Measurements from ENCODE around the gene LRRC45. TPM values are rescaled to one million over a fixed set of nuclear protein-coding genes. Genes with fewer than 3 reads are reported as not detected.

The LRRC45 gene
- total and polyA plus RNA-seq, 2 donors (not counting 1 experiment from before 2014, with no cell fraction given), result 2.3 to 9.9 TPM

DNA sequence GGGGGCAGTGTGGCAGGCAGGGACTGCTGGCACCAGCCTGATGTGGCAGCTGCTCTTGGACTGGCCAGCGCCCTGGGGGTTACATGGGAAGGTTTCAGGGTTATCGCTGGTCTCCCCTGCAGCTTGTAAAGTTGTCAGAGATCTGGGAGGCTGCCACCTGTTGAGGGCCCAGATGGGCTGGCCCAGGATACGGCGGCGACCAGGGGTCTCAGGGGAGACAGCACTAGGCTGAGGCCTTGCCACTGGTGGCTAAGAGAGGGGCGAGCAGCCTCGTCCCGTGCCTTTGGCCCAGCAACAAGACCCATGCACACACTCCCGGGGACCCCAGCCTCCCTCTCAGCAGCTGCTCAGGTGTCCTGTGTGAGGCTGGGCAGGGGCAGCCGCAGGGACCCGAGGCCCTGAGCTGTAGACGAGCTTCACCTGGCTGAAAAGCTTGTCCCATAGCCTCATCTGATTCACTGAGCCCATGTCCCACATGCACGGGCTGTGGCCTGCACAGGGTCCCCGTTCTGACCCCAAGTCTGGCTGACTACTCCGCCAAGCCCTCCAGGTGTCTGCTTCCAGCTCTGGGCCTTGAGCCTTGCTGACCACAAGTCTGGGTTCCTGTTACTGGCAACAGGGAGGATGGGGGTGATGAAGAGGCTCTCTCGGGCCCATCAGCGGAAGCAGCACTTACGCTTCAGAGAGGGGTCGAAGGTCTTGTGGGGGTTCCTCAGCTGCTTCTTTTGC, 36.3 kb downstream of the LRRC45 start:
- no peaks in the 10 kb centered on the region for H3K4me1 ChIP-seq (ENCODE audit: control insufficient read depth, extremely low read depth, insufficient read depth, low read length)
- no peaks in the 10 kb centered on the region for H3K27me3 ChIP-seq (ENCODE audit: control insufficient read depth, insufficient read depth, low read length)
- no peaks in the 10 kb centered on the region for H3K79me2 ChIP-seq (ENCODE audit: control insufficient read depth, insufficient read depth, low read length)
- no peak overlapping the region for H3K4me3 ChIP-seq (replicated peaks in 1 of 4; ENCODE audit: control extremely low read depth in 1 of 4, insufficient read depth in 1 of 4, low read depth in 3 of 4, low read length in 4 of 4)
- H2AFZ ChIP-seq (ENCODE audit: low read length), result no peak overlapping the region
- no peak overlapping the region for H3K27ac ChIP-seq (ENCODE audit: insufficient read depth, low read length)
- no peak for DNase-seq (ENCODE audit: low read depth in 2 of 2)
- H3K36me3 ChIP-seq (ENCODE audit: control insufficient read depth, insufficient read depth, low read length), result peaks cover 58% of the 10 kb centered on the region
- H3K9ac ChIP-seq (ENCODE audit: insufficient read depth, low read length), result no peak overlapping the region
- no peak overlapping the region for H3K4me2 ChIP-seq (ENCODE audit: extremely low read depth, insufficient read depth, low read length)
- no peaks in the 10 kb centered on the region for H4K20me1 ChIP-seq (ENCODE audit: control insufficient read depth, extremely low read depth, insufficient read depth, low read length)
- no peak for TF ChIP-seq EZH2 (IDR thresholded peaks at IDR 0.05; ENCODE audit: low read length, missing control alignments)
- TF ChIP-seq, protein P1, sequence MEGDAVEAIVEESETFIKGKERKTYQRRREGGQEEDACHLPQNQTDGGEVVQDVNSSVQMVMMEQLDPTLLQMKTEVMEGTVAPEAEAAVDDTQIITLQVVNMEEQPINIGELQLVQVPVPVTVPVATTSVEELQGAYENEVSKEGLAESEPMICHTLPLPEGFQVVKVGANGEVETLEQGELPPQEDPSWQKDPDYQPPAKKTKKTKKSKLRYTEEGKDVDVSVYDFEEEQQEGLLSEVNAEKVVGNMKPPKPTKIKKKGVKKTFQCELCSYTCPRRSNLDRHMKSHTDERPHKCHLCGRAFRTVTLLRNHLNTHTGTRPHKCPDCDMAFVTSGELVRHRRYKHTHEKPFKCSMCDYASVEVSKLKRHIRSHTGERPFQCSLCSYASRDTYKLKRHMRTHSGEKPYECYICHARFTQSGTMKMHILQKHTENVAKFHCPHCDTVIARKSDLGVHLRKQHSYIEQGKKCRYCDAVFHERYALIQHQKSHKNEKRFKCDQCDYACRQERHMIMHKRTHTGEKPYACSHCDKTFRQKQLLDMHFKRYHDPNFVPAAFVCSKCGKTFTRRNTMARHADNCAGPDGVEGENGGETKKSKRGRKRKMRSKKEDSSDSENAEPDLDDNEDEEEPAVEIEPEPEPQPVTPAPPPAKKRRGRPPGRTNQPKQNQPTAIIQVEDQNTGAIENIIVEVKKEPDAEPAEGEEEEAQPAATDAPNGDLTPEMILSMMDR (conservative IDR thresholded peaks at IDR 0.05 in 1 of 2, IDR thresholded peaks at IDR 0.05 in 1 of 2; ENCODE audit: low read depth in 1 of 2, low read length in 2 of 2), result no peak
- H3K9me3 ChIP-seq (ENCODE audit: control insufficient read depth, insufficient read depth, low read depth, low read length), result no peaks in the 10 kb centered on the region

DNA sequence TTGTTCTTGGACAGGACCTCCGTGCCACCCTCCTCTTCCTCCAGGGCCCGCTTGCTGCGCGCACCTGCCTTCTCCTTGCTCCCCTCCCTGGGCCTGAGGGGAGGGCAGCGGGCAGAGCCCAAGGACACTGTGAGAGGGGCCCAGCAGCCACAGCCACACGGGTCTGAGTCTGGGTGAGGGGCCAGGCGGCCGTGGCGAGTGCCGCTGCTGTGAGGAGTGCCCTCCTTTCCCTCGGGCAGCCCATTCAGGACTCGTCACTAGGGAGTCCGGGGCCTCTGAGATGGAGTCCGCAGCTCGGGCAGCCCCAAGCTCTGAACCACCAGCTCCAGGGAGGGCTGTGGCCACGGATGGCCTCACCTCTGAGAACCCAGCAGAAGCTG, 36.9 kb downstream of the LRRC45 start:
- DNase-seq (ENCODE audit: low read depth in 2 of 2), result no peak
- Histone ChIP-seq H3K4me3 (replicated peaks in 1 of 4; ENCODE audit: control extremely low read depth in 1 of 4, insufficient read depth in 1 of 4, low read depth in 3 of 4, low read length in 4 of 4) (no peak overlapping the region), H3K27me3 (ENCODE audit: control insufficient read depth, insufficient read depth, low read length) (no peaks in the 10 kb centered on the region), H3K9ac (ENCODE audit: insufficient read depth, low read length) (no peak overlapping the region), H3K36me3 (ENCODE audit: control insufficient read depth, insufficient read depth, low read length) (peaks cover 54% of the 10 kb centered on the region), H4K20me1 (ENCODE audit: control insufficient read depth, extremely low read depth, insufficient read depth, low read length) (no peaks in the 10 kb centered on the region), H3K27ac (ENCODE audit: insufficient read depth, low read length) (no peak overlapping the region), H3K4me1 (ENCODE audit: control insufficient read depth, extremely low read depth, insufficient read depth, low read length) (no peaks in the 10 kb centered on the region), H2AFZ (ENCODE audit: low read length) (no peak overlapping the region), H3K79me2 (ENCODE audit: control insufficient read depth, insufficient read depth, low read length) (peaks cover 6% of the 10 kb centered on the region), H3K9me3 (ENCODE audit: control insufficient read depth, insufficient read depth, low read depth, low read length) (no peaks in the 10 kb centered on the region), H3K4me2 (ENCODE audit: extremely low read depth, insufficient read depth, low read length) (no peak overlapping the region)
- no peak for TF ChIP-seq EZH2 (IDR thresholded peaks at IDR 0.05; ENCODE audit: low read length, missing control alignments)
- TF ChIP-seq, protein P1 (conservative IDR thresholded peaks at IDR 0.05 in 1 of 2, IDR thresholded peaks at IDR 0.05 in 1 of 2; ENCODE audit: low read depth in 1 of 2, low read length in 2 of 2), result no peak

DNA sequence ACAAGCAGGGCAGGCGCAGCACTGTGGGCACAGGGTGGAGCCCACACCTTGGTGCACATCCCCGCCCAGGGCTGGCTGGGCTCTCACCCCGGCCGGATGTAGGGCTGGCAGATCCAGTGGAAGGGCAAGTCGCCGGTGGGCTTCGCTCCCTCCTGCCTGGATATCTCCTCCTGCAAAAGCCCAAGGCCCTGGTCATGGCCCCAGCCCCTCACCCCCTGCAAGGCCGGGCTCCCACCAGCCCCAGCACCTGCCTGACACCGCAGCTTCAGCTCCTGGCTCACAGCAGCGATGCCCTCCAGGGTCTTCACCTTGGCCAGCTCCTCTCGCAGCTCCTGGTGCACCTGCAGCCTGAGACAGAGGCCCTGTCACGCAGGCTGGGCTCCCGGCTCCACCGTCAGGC, 37.5 kb downstream of the LRRC45 start:
- Histone ChIP-seq H3K27ac (ENCODE audit: insufficient read depth, low read length) (no peak overlapping the region), H3K4me1 (ENCODE audit: control insufficient read depth, extremely low read depth, insufficient read depth, low read length) (no peaks in the 10 kb centered on the region), H3K9ac (ENCODE audit: insufficient read depth, low read length) (no peak overlapping the region), H2AFZ (ENCODE audit: low read length) (no peak overlapping the region), H3K79me2 (ENCODE audit: control insufficient read depth, insufficient read depth, low read length) (peaks cover 10% of the 10 kb centered on the region), H3K4me2 (ENCODE audit: extremely low read depth, insufficient read depth, low read length) (no peak overlapping the region), H3K9me3 (ENCODE audit: control insufficient read depth, insufficient read depth, low read depth, low read length) (no peaks in the 10 kb centered on the region), H3K27me3 (ENCODE audit: control insufficient read depth, insufficient read depth, low read length) (no peaks in the 10 kb centered on the region), H3K36me3 (ENCODE audit: control insufficient read depth, insufficient read depth, low read length) (peaks cover 50% of the 10 kb centered on the region), H3K4me3 (replicated peaks in 1 of 4; ENCODE audit: control extremely low read depth in 1 of 4, insufficient read depth in 1 of 4, low read depth in 3 of 4, low read length in 4 of 4) (no peak overlapping the region), H4K20me1 (ENCODE audit: control insufficient read depth, extremely low read depth, insufficient read depth, low read length) (no peaks in the 10 kb centered on the region)
- no peak for DNase-seq (ENCODE audit: low read depth in 2 of 2)
- TF ChIP-seq, protein P1 (conservative IDR thresholded peaks at IDR 0.05 in 1 of 2, IDR thresholded peaks at IDR 0.05 in 1 of 2; ENCODE audit: low read depth in 1 of 2, low read length in 2 of 2), result no peak
- no peak for TF ChIP-seq EZH2 (IDR thresholded peaks at IDR 0.05; ENCODE audit: low read length, missing control alignments)
